CD14-positive monocyte (primary cell): ENCODE results near the gene PABPC1L. TPM values are rescaled to one million over a fixed set of nuclear protein-coding genes. Genes with fewer than 3 reads are reported as not detected.

ENCODE experiments used
- DNase-seq, 3 donors: peaks; one replicate each; pipeline ENCODE4 v3.0.0-alpha.2; 2011 to 2022
- H2AFZ ChIP-seq: 2 replicates; pipeline ENCODE4 v1.6.0; 2012; ENCODE audit warnings: mild to moderate bottlenecking, low read depth, low read length, inconsistent platforms; ENCODE audit not compliant: insufficient read depth, poor library complexity, severe bottlenecking
- H3K27ac ChIP-seq, 2 donors: 1 replicate in 1 of 2; 2 replicates in 1 of 2; pipeline ENCODE4 v1.5.1; 2012 to 2013; ENCODE audit warnings: low read length in 2 of 2, control low read depth in 1 of 2, inconsistent platforms in 1 of 2, low read depth in 1 of 2, mild to moderate bottlenecking in 1 of 2
- H3K27me3 ChIP-seq, 2 donors: one replicate each; pipeline versions ENCODE4 v1.6.0 to v1.6.1; 2011 to 2013; ENCODE audit warnings: low read length in 2 of 2; ENCODE audit not compliant: control insufficient read depth in 2 of 2, insufficient read depth in 2 of 2
- H3K36me3 ChIP-seq, 2 donors: replicated peaks in 1 of 2; 1 replicate in 1 of 2; 2 replicates in 1 of 2; pipeline versions ENCODE4 v1.5.1 to v1.6.1; 2012 to 2013; ENCODE audit warnings: low read length in 2 of 2, control low read depth in 1 of 2, inconsistent platforms in 1 of 2, mild to moderate bottlenecking in 1 of 2; ENCODE audit not compliant: insufficient read depth in 2 of 2, control insufficient read depth in 1 of 2
- H3K4me1 ChIP-seq, 2 donors: 1 replicate in 1 of 2; 2 replicates in 1 of 2; pipeline versions ENCODE4 v1.5.1 to v1.6.1; 2012 to 2013; ENCODE audit warnings: low read length in 2 of 2, control low read depth in 1 of 2, inconsistent platforms in 1 of 2, mild to moderate bottlenecking in 1 of 2, moderate library complexity in 1 of 2; ENCODE audit not compliant: insufficient read depth in 2 of 2, control insufficient read depth in 1 of 2
- H3K4me2 ChIP-seq: replicated peaks from 2 replicates; pipeline ENCODE3; 2012; ENCODE audit warnings: low read length, moderate library complexity, mild to moderate bottlenecking; ENCODE audit not compliant: poor library complexity, severe bottlenecking; ENCODE audit errors: extremely low read depth
- H3K4me3 ChIP-seq, 3 experiments: fragments of 200-600 bp in 1 of 3; sonication (generic) in 1 of 3; replicated peaks in 1 of 3; 1 replicate in 2 of 3; 2 replicates in 1 of 3; pipeline ENCODE4 v1.5.1; 2011 to 2013; ENCODE audit warnings: low read length in 3 of 3, mild to moderate bottlenecking in 3 of 3, control low read depth in 2 of 3, low read depth in 2 of 3, inconsistent platforms in 1 of 3, moderate library complexity in 1 of 3
- H3K79me2 ChIP-seq: 2 replicates; pipeline ENCODE4 v1.6.0; 2012; ENCODE audit warnings: mild to moderate bottlenecking, control low read depth, inconsistent platforms, low read length, moderate library complexity; ENCODE audit not compliant: insufficient read depth
- H3K9ac ChIP-seq: 2 replicates; pipeline ENCODE4 v1.6.0; 2017; ENCODE audit warnings: low read length, mild to moderate bottlenecking; ENCODE audit not compliant: insufficient read depth, poor library complexity, severe bottlenecking
- H3K9me3 ChIP-seq, 2 donors: replicated peaks in 1 of 2; 1 replicate in 1 of 2; 2 replicates in 1 of 2; pipeline versions ENCODE4 v1.5.1 to v1.6.1; 2012 to 2013; ENCODE audit warnings: low read length in 2 of 2, control low read depth in 1 of 2; ENCODE audit not compliant: control insufficient read depth in 1 of 2, insufficient read depth in 1 of 2
- H4K20me1 ChIP-seq: 2 replicates; pipeline ENCODE4 v1.6.0; 2012; ENCODE audit warnings: mild to moderate bottlenecking, low read length, control low read depth, moderate library complexity; ENCODE audit not compliant: insufficient read depth
- H3K27ac Mint-ChIP-seq, 7 donors: one replicate each; pipeline ENCODE4 v1.8.0; 2020; ENCODE audit warnings: mild to moderate bottlenecking in 7 of 7, mixed read lengths in 7 of 7, moderate library complexity in 6 of 7, inconsistent platforms in 2 of 7
- H3K27me3 Mint-ChIP-seq, 3 donors: one replicate each; pipeline ENCODE4 v1.8.0; 2021 to 2022; ENCODE audit warnings: low read depth in 3 of 3, mild to moderate bottlenecking in 3 of 3, mixed read lengths in 3 of 3, moderate library complexity in 3 of 3, inconsistent platforms in 1 of 3
- H3K36me3 Mint-ChIP-seq, 2 donors: one replicate each; pipeline ENCODE4 v1.8.0; 2020; ENCODE audit warnings: mixed read lengths in 2 of 2, inconsistent platforms in 1 of 2, mild to moderate bottlenecking in 1 of 2
- H3K4me1 Mint-ChIP-seq: one replicate; pipeline ENCODE4 v1.8.0; 2020; ENCODE audit warnings: mild to moderate bottlenecking, mixed read lengths
- H3K4me3 Mint-ChIP-seq, 2 donors: one replicate each; pipeline ENCODE4 v1.8.0; 2020; ENCODE audit warnings: mild to moderate bottlenecking in 2 of 2, mixed read lengths in 2 of 2, moderate library complexity in 1 of 2
- H3K9me3 Mint-ChIP-seq, 7 donors: one replicate each; pipeline ENCODE4 v1.8.0; 2020 to 2022; ENCODE audit warnings: mixed read lengths in 7 of 7, mild to moderate bottlenecking in 6 of 7, moderate library complexity in 6 of 7, inconsistent platforms in 2 of 7
- WGBS: methylation state at CpG from one replicate; pipeline ENCODE4 v1.1.5; 2013; ENCODE audit warnings: missing lambda C conversion rate; ENCODE audit not compliant: insufficient coverage; 5-methylcytosine and 5-hydroxymethylcytosine counted together
- intact Hi-C, 2 donors: fragments of 100-400 bp; cut with micrococcal nuclease; formaldehyde crosslinking; loops; one replicate each; pipeline versions ENCODE4 v1.15.0 to v1.15.1; 2023
- polyA plus RNA-seq, 3 donors: library from polyadenylated mRNA; depleted of rRNA in 1 of 3; unstranded in 2 of 3; stranded (reverse) in 1 of 3; fragments of 300-500 nt in 2 of 3; fragments of >200 nt in 1 of 3; fragmentation: Illumina TruSeq in 2 of 3; gene quantifications; 1 replicate in 2 of 3; 2 replicates in 1 of 3; pipeline ENCODE4 v1.2.3, GENCODE V29; 2012 to 2021
- TF ChIP-seq, protein P1 (sequence below): fragments of 200-600 bp; IDR thresholded peaks from one replicate; pipeline ENCODE4 v1.8.0; 2022; ENCODE audit warnings: antibody characterized with exemption, mild to moderate bottlenecking

PABPC1L gene
- polyA plus RNA-seq, 3 donors, result 0.21 to 69.1 TPM; not detected in 1

DNA sequence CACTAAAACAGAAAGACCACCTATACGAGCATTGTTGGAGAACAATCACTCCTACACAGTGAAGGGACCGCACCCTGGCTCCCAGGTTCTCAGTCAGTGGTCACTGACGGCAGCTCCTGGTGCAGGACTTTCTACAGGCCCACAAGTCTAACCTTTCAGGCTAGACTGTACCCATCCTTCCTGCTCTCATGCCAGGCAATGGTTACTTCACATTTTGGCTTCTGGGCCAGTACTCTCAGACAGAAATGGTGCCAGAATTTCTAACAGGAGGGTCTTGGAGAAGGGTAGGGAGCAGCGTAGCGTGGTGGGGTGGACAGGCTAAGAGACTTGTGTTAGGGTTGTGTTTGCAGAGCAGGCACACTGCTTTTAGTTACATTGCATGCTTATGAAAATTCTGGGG lies 38.2 kb downstream of the PABPC1L start:
- no peaks in the 10 kb centered on the region for H3K9me3 ChIP-seq
- no peaks in the 10 kb centered on the region for H3K79me2 ChIP-seq
- no peak overlapping the region for H3K4me2 ChIP-seq
- H4K20me1 ChIP-seq, result no peaks in the 10 kb centered on the region
- intact Hi-C loops, result no loop called here
- peak overlapping the region in 1 of 2 donors; percentile 28 for H3K27ac ChIP-seq
- TF ChIP-seq, protein P1, sequence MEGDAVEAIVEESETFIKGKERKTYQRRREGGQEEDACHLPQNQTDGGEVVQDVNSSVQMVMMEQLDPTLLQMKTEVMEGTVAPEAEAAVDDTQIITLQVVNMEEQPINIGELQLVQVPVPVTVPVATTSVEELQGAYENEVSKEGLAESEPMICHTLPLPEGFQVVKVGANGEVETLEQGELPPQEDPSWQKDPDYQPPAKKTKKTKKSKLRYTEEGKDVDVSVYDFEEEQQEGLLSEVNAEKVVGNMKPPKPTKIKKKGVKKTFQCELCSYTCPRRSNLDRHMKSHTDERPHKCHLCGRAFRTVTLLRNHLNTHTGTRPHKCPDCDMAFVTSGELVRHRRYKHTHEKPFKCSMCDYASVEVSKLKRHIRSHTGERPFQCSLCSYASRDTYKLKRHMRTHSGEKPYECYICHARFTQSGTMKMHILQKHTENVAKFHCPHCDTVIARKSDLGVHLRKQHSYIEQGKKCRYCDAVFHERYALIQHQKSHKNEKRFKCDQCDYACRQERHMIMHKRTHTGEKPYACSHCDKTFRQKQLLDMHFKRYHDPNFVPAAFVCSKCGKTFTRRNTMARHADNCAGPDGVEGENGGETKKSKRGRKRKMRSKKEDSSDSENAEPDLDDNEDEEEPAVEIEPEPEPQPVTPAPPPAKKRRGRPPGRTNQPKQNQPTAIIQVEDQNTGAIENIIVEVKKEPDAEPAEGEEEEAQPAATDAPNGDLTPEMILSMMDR, result no peak
- no peak overlapping the region for H3K4me3 ChIP-seq
- Mint-ChIP-seq H3K36me3 (peaks cover 74 to 81% of the 10 kb centered on the region in 2 donors), H3K27me3 (peaks cover 0 to 2% (median 0%) of the 10 kb centered on the region in 3 donors), H3K4me1 (peaks cover 20% of the 10 kb centered on the region), H3K4me3 (no peak overlapping the region), H3K9me3 (no peaks in the 10 kb centered on the region), H3K27ac (peak overlapping the region in 4 of 7 donors; percentile 18 to 58 (median 40))
- H3K4me1 ChIP-seq, result peaks cover 8 to 9% of the 10 kb centered on the region in 2 donors
- no peak overlapping the region for H2AFZ ChIP-seq
- 100% methylated on average over 4 of the region's 5 CpGs for WGBS
- no peaks in the 10 kb centered on the region for H3K27me3 ChIP-seq
- DNase-seq, result no peak
- H3K9ac ChIP-seq, result no peak overlapping the region
- H3K36me3 ChIP-seq, result peaks cover 71 to 93% of the 10 kb centered on the region in 2 donors

DNA sequence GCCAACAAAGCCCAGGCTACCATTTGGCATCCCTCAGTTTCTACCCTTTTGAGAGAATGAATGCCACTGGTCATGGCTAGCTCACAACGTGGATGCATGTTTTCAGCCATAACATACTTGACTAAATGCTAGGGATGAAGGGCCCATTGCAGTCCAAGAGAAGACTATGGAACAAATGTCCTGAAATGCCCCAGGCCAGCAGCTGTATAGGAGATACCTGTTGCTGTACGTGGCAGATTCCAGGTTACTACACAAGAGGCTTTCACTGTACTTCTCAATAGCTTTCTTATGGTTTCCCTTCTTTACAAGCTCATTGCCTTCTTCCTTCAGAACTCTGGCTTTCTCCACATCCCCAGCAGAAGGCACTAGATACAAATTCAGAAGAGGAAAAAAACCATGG lies 38.7 kb downstream of the PABPC1L start:
- peak overlapping the region in 1 of 7 donors; percentile 45 for H3K27ac Mint-ChIP-seq
- no peak for DNase-seq
- Histone ChIP-seq H3K36me3 (peaks cover 68 to 93% of the 10 kb centered on the region in 2 donors), H3K4me1 (peaks cover 8 to 9% of the 10 kb centered on the region in 2 donors), H3K9ac (no peak overlapping the region), H2AFZ (no peak overlapping the region), H3K4me2 (no peak overlapping the region), H3K27me3 (no peaks in the 10 kb centered on the region), H3K4me3 (no peak overlapping the region), H3K27ac (peak overlapping the region in 1 of 2 donors; percentile 28), H3K9me3 (no peaks in the 10 kb centered on the region), H3K79me2 (no peaks in the 10 kb centered on the region), H4K20me1 (no peaks in the 10 kb centered on the region)
- peaks cover 74 to 81% of the 10 kb centered on the region in 2 donors for H3K36me3 Mint-ChIP-seq
- 89% methylated on average over 1 of the region's 2 CpGs for WGBS
- H3K27me3 Mint-ChIP-seq, result peaks cover 0 to 2% (median 0%) of the 10 kb centered on the region in 3 donors
- intact Hi-C loops, result no loop called here
- H3K4me3 Mint-ChIP-seq, result no peak overlapping the region
- H3K9me3 Mint-ChIP-seq, result no peaks in the 10 kb centered on the region
- H3K4me1 Mint-ChIP-seq, result peaks cover 22% of the 10 kb centered on the region
- TF ChIP-seq, protein P1, result no peak
